SIG-M5 (cell line): ENCODE data around the gene KLF6.

Experiments used
- DNase-seq: peaks from one replicate; lab custom pipeline; 2025; lab: John Stamatoyannopoulos, UW

KLF6 gene

DNA sequence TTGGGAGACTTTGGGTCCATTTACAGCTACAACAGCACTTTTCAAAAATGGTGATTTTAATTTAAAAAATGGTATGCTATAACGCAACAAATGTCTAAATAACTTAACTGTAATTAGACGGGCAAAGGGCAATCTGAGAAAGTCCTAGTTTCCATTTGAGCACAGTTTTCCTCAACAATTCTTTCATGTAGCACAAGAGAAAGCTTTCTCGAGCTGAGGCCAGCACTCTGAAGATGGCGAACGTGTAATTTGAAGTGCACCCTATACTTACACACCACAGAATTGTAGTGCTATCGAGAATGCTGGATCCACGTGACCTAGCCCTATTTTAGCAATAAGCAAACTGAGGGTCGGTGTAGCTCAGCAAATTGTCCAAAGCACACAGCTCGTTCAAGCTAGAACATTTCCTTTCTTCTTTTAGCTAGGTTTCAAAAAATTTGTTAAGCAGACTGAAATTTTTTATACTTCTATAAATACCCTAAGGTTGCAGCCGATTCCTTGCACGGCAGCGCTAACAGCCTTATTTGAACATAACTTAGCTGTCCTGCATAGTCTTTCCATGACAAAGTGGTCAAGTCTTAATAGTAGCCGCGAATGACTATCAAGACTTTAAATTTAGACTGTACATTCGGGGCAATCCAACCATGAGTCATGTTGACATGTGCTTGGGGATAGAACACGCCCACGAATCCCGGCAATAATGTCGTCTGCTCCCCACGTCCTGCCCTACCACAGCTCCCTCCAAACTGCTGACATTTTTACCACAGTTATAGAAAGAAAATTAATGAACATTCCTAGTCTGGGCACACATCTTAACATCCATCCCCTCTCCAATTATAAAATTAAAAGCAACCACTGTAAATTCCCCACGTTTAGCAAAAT lies 10.0 kb downstream of the KLF6 start:
- DNase-seq = no peak

DNA sequence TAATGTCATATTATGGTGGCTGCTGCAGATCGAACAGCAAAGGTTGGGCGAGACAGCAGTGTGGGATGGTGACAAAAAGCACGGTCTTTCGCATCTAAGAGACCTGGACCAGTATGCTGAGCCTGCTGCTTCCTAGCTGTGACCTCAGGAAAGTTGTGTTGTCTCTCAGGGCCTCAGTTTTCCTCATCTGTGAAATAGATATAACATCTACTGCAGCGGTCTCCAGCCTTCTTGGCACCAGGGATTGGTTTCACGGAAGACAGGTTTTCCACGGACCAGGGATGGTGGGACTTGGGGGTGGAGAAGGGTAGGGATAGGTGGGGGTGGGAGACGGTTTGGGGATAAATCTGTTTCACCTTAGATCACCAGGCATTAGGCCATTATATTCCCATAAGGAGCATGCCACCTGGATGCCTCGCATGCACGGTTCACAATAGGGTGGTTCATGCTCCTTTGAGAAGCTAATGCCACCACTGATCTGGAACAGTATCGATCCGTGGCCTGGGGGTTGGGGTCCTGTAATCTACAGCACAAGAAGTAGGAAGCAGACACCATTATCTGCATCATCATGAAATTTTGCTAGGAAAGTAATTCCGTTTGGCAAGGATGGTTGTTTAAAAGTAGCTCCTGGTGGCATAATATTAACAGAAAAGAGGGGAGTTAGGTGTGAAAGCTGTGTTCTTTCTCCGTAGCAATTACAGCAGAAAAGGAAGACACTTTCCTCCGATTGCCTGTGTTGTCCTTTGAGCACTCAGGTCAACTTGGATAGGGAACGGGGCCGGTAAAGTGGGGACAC lies 10.8 kb downstream of the KLF6 start:
- no peak for DNase-seq

DNA sequence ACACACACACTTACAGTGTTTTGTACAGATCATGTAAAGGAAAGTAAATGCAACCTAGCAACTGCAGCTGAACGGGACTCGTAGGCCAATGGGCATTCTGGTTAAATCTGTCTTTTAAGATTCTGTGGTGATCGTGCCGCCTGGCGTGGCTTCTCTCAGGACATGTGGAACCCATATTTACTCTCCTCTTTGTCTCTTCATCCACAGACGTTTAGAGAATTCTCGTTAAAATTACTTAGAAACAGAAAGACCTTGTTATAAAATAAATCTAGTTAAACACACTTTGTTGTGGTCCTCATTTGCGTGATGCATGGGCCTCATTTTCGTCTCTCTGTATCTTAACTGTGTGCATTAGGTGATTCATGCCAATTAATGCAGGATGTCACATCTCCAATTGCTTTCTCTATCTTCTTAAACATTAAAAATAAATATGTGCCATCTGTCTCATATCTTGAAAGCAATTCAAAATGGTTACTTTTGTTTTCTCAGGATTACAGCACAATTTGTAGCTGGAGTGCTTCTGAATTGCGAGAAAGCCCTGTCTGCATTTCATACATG lies 11.5 kb downstream of the KLF6 start:
- DNase-seq = no peak

DNA sequence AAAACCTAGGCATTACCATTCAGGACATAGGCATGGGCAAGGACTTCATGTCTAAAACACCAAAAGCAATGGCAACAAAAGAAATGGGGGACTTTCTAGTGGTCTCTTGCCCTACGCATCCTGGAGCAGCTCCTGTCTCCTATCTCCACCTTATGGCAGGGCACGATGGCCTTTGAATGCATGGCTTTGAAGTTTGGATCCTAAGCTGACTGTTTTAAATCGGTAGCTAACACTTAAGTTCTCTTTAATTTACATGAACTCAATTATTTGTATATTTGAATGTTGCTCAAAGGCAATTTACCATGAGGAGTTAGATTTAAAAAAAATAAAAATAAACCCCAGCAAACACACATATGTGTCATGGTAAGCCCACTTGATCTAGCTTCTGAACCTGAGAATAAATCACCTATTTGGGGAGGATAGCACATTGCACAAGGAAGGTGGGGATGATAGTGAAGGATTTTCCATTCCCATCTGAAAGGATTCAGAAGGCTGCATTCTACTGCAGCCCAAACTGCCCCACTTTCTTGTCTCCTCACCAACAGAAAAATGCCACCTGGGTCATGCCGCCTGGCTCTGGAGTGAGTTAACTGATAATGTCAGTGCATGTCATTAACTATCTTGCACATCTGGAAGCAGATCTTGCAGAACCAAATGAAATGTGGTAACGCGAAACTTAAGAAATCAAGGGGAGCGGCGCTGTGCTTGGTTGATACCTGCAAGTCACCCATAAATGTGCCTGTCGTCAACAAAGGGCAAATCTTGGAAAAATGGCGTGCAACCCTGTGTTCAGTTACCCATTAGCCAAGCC lies 12.4 kb downstream of the KLF6 start:
- no peak for DNase-seq

DNA sequence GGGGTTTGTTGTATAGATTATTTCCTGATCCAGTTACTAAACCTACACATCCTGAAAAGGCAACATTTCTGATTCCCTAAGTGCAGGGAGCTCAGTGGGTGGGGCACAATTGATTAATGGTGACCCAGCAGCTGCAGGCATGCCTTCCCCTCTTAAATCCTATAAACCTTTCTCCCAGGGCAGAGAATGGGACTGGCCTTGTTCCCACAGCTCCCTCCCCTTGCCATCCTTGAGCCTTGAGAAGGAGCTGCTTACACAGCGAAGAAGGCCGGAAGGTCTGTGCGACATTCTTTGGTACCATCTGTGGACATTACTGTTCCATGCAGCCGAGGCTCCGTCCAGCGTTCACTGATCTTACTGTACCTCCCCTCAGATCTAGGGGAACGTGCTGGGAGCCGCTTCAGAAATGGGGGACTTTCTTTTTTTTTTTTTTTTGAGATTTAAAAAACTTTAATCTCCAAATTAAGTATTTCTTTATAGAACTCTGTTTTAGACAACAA lies 14.3 kb downstream of the KLF6 start:
- DNase-seq = no peak

DNA sequence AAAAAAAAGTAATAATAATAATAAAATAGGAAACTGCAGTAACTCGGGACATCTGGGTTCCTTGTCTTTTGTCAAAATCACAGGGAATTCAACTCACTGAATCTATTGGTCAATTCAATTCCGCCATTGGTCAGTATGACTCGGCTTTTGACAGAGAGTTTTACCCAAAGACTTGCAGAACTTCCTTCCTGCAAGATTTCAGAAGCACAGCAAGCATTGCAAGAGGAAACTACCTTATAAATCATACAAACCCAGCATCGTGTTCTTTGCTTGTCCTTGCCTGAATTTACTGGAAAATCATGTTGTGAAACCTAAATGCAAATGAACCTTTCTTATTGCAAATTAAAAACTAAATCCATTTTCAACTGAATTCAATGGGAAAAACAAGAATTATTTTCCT lies 15.5 kb downstream of the KLF6 start:
- no peak for DNase-seq

DNA sequence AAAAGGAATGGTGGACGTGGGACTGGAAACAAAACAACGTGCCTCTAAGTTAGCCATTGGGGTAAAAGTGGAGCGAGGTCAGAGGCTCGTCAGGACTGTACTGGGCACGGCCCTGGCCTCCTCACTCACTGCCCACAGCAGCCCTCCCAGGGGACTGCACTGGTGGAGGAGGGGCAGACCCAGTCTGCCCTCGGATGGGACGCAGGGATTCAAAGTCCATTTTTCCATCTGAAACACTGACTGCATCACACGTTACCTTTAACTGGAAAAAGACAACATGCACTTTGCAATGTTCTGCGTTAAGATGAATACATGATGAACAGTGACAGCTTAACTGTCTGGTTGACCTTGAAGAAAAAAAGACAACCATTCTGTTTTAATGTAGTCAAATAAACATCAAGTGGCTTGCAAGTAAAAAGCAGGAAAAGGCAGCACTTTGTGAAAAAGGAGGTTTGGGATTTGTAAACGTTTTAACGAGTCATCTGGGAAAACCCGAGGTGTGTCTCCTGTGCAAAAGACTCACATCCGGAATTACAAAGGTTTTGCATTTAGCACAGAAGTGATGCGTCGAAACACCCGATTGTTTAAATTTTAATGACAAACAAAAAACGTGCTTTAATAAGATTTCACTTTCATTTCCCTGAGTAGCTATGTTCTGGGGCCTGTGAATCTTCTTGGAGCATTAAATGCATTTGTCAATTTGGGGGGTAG lies 18.8 kb downstream of the KLF6 start:
- DNase-seq = no peak

DNA sequence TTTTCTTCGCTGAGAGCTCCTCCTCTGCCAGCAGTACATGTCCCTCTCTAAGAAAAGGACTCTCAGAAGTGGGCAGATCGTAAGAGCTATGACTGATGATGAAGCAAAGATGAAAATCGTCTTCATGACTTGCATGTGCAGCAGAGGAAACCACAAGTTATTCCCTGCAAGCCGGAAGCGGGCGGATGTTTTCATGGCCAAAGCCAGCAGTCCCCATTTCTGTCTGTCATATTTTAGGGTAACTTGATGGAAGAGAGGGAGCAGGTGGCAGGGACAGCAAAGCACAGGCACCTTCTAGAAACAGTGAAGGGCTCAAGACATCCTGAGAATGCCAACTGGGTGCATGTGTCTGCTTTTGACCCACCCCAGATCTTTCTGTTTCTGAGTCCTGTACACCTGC lies 19.9 kb downstream of the KLF6 start:
- DNase-seq = no peak

DNA sequence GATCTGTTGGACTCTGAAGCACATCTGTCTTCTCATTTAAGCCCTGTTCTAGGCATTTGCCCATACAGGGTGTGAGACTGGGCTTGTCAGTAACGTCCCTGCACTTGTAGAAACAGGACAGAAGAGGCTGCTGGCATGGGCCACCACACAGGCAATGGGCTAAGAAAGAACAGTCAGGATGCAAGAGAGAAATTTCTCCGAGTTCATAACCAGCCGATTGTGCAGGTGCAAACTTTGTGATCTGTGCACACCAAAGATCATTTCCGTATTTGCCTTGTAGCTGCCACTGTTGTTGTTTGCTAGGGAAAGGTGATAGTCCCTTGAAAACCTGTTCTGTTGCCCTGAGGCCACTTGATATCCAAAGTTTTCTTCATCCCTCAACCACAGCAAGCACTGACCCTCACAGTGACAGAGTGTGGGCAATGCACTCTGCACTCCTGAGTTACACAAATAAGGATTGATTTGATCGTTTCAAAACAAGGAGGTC lies 20.3 kb downstream of the KLF6 start:
- DNase-seq = no peak

DNA sequence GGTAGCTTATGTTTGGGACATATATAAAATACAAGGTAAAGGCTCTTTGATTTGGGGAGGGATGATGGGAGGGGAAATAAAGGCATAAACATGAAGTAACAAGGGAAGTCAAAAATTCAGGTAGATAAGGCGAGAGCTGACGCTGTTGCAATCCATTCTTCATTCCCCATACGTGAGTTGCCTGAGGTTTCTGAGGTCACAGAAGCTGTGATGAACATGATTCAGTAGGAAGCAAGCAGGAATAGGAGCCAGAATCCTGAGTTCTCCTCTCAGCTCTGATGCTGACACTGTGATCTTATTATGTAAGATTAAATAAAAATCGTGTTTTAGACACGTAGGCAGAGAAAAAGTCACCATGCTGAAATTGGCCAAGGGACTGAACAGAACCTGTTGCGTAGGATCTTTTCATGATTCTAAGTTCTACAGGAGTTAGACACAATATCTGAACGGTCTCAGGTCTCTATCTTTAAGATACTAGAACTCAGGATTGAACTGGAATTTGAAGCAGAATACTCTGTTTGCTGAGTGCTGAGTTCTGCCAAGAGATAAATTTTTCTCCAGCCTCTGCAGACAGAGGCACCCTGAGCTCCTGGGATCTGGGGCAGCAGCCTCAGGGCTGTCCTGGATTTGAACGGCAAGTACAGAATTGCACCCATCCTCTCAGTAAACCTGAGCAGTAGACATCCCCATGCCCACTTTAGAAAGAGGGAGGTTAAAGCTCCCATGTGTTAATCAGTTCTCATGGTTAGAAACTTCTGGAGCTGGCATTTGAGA lies 21.0 kb downstream of the KLF6 start:
- DNase-seq = no peak

DNA sequence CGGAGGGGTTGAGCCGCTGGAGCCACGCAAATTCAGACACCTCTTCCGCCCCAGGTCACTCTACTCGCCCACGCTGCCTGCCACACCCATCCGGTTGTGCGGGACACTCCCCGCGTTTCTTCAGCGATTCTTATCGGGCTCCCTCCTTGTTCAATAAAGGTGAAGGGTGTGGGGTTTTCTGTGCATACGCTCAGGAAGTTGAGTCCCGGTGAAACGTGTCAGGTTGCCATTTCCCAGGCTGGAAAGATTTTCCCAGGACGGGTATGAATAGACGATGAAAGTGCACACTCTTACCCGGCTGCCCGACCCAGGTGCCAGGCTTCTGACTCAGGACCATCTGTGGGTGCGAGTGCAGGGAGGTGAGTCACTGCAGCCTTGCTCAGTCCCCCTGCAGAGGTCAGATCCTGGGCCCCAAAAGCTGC lies 22.0 kb downstream of the KLF6 start:
- no peak for DNase-seq

DNA sequence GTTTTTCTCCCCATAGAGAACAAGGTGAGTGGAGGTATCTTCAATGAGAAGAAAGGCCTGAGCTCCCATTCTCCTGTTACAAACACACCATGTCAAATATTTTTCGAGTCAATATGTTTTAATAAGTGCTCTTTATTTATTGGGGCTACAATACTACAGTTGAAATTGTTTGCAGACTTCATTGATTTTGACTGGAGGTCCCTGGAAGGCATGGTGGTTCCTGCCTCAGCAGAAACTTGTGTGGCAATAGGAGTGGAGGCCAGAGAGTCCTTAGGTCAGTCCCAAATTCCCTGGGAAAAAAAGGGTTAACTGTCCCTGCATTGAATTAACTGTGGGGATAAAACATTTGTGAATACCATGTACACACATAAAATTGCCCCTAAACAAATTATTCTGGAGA lies 22.7 kb downstream of the KLF6 start:
- DNase-seq = no peak

DNA sequence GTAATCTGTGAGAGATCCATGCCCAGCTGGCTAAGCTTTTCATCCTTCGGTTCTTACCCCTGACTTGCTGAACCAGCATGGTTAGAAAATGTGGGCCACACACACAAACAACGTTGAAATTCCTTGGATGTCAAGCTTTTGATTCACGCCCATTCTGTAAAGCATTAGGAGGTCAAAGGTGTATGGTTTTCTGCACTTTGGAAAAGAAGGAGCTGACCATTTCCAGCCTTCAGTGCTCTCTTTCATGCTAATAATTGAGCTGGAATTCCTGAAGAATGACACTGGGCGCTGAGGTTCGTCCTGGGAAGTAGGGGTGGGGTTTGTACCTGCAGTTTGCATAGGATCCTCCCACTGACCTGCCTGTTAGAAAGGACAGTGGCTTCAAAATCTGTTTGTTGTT lies 23.1 kb downstream of the KLF6 start:
- DNase-seq = no peak

DNA sequence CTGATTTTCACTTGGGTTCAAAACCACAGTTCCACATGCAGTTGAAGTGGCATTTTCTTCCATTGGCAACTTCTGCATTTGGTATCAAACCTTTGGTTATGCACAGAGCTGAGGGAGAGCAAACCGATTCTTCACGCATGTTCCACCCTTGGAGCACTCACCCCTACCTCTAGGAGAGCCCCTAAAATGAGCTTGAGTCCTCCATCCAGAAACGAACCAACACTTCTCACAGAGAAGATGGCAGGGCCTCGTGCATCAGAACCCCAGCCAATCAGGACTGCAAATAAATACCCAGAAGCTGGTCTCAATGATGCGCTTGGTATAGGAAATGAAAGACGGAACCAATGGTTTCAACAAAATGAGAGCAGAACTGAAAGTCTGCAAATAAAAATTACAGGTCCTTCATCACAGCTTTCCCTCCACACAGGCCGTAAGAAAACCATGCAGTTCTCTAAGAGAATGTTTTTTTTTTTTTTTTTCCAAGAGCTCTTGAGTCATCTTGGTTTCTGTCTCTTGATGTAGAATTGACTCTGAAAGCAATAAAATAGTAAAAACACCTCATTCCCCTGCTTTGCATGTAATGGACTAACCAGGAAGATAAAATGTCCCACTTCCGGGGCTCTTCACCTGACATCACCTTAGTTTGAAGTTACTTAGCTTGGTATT lies 23.9 kb downstream of the KLF6 start:
- DNase-seq = peak; percentile 68

DNA sequence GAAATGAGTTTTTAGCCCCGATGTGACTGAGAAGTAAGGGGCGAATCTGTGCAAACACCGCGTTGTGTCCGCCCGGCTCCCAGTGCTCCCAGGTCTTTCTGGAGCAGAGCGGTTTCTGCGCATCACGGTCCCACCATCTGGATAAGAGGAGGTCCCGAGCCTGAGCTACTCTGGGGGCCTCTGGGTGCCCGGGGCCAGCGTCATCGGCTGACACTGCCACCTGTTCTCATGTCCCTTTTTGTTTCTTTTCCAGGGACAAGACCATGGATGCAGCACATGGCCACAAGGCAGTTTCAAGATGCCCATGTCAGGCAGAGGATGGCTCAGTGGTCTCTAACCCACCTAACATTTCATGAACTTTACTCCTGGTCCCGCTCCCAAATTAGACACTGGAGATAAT lies 24.9 kb downstream of the KLF6 start:
- no peak for DNase-seq

DNA sequence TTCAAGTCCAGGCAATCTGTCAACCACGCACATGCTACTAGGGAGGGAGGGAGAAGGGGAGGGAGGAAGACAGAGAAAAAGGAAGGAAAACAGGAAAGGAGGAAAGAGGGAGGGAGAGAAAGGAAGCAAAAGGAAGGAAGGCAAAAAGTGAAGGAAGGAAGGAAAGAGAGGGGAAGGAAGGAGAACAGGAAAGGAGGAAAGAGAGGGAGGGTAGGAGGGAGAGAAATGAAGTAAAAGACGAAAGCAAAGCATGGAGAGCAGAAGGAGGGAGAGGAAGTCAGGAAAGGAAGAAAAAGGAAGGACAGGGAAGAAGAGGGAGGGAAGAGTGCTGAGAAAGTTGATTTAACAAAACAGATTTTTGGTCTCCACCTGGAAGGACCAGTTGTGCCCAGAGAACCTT lies 25.6 kb downstream of the KLF6 start:
- no peak for DNase-seq

DNA sequence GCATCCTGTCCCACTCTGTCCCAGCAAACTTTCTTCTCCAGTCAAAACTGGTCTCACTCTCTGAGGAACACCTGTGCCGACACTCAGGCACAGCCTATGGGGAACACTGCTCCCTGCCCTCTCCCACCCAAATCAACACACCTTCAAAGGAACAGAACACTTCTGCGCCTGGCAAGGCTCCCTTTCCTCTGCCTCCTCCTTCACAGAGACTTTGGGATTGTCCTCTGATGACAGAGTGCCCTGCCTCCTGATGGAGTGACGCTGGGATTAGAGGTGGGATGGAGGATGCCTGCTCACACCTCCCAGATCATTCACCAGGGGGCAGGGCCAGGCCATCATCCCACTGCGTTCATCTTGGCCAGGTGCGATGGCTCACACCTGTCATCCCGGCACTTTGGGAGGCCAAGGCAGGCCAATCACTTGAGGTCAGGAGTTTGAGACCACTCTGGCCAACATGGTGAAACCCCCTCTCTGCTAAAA lies 26.5 kb downstream of the KLF6 start:
- no peak for DNase-seq

DNA sequence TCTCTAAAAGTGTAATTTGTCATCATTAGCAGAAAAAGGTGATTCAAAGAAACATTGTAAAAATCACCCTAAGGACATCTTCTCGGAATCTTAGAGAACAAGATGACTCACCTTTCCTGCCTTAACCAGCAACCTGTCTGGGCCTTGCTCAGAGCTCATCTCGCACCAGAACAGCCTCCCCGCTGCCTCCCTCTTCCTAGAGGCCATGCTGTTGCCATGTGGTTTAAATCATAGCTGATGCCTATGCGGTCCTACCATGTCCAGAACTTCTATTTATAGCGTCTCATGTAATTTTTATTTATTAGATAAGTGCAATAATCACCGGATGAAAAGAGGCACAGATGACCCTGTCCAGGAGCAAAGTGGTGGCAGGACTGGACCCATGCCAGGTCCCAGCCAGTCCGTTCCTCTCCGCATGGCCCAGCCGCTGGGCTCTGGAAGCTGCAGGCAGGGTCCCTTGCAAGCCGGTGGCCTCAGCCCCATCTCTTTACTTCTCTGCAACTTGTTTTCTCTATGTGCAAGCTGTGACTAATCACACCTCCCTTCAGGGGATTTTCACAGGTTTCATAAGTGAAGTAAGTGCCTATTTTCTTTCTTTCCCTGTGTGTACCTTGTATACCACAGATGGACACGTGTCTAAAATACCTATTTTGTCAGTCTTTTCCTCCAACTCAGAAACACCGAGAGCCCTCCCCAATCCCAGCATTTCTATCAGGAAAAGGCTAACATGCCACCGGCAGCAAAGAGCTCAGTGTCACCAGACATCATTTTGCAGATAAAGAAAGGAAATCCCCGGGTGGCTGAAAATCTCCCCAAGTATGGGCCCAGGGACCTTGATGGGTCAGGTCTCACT lies 27.1 kb downstream of the KLF6 start:
- no peak for DNase-seq

DNA sequence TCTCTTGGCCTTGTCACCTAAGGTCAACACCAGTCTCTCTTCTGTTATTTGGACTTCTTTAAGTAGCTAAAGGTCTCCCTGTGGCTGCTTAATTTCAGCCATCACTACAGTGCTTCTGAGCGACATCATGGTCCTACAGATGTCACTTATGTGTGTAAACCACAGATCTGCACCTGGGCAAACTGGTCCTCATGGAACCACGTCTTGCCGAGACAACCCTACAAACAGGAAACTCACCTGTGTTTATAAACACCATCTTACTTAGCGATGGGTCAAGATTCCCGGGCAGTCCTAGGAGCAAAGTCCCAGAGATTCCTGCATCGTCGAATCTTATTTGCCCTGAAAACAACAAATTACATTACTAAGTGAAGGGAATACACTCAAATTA lies 27.8 kb downstream of the KLF6 start:
- no peak for DNase-seq
